H9 (cell line): ENCODE measurements around the gene KCTD19. TPM values are rescaled to one million over a fixed set of nuclear protein-coding genes. Genes with fewer than 3 reads are reported as not detected.

Source experiments
- DNase-seq: peaks from one replicate; pipeline ENCODE4 v3.0.0-alpha.2; 2017
- H2AFZ ChIP-seq: one replicate; pipeline ENCODE4 v1.6.1; 2013; ENCODE audit warnings: mild to moderate bottlenecking, low read length, control low read depth, moderate library complexity
- H2AK5ac ChIP-seq: 2 replicates; pipeline ENCODE4 v1.6.1; 2013; ENCODE audit warnings: low read length, control low read depth, mixed read lengths; ENCODE audit not compliant: insufficient read length
- H2BK120ac ChIP-seq: one replicate; pipeline ENCODE4 v1.6.1; 2013; ENCODE audit warnings: low read depth, mild to moderate bottlenecking, low read length, control low read depth, inconsistent platforms; ENCODE audit not compliant: poor library complexity, severe bottlenecking
- H2BK12ac ChIP-seq: 2 replicates; pipeline ENCODE4 v1.6.1; 2013; ENCODE audit warnings: low read length, control low read depth, mixed read lengths, low read depth; ENCODE audit not compliant: insufficient read length
- H2BK15ac ChIP-seq: 2 replicates; pipeline ENCODE4 v1.6.1; 2013; ENCODE audit warnings: low read depth, low read length, control low read depth
- H2BK20ac ChIP-seq: one replicate; pipeline ENCODE4 v1.6.1; 2013; ENCODE audit warnings: low read depth, mild to moderate bottlenecking, low read length, control low read depth, inconsistent platforms; ENCODE audit not compliant: poor library complexity, severe bottlenecking
- H2BK5ac ChIP-seq: 2 replicates; pipeline ENCODE4 v1.6.1; 2013; ENCODE audit warnings: low read length, control low read depth, mixed read lengths; ENCODE audit not compliant: insufficient read length
- H3K14ac ChIP-seq: 2 replicates; pipeline ENCODE4 v1.6.1; 2013; ENCODE audit warnings: low read length, control low read depth; ENCODE audit not compliant: insufficient read depth
- H3K18ac ChIP-seq: 2 replicates; pipeline ENCODE4 v1.6.1; 2013; ENCODE audit warnings: low read depth, mild to moderate bottlenecking, mixed read lengths, low read length, control low read depth; ENCODE audit not compliant: insufficient read length
- H3K23ac ChIP-seq: 2 replicates; pipeline ENCODE4 v1.6.1; 2013; ENCODE audit warnings: low read length, control low read depth, mixed read lengths, low read depth; ENCODE audit not compliant: insufficient read length
- H3K23me2 ChIP-seq: 2 replicates; pipeline ENCODE4 v1.6.1; 2013; ENCODE audit warnings: low read depth, mild to moderate bottlenecking, mixed read lengths, low read length, control low read depth; ENCODE audit not compliant: insufficient read length, poor library complexity, severe bottlenecking
- H3K27ac ChIP-seq: 2 replicates; pipeline ENCODE4 v1.5.1; 2013; ENCODE audit warnings: low read length, control low read depth, mixed read lengths, low read depth; ENCODE audit not compliant: insufficient read length
- H3K27me3 ChIP-seq: 2 replicates; pipeline ENCODE4 v1.6.1; 2013; ENCODE audit warnings: low read length, control low read depth, inconsistent platforms; ENCODE audit not compliant: insufficient read depth
- H3K4ac ChIP-seq: 2 replicates; pipeline ENCODE4 v1.6.1; 2013; ENCODE audit warnings: low read depth, mild to moderate bottlenecking, control low read depth, inconsistent platforms, low read length, moderate library complexity
- H3K4me1 ChIP-seq: 2 replicates; pipeline ENCODE4 v1.6.1; 2013; ENCODE audit warnings: low read length, control low read depth, inconsistent platforms; ENCODE audit not compliant: insufficient read depth
- H3K4me2 ChIP-seq: 2 replicates; pipeline ENCODE4 v1.6.1; 2013; ENCODE audit warnings: low read length, control low read depth, mixed read lengths; ENCODE audit not compliant: insufficient read length, insufficient read depth
- H3K56ac ChIP-seq: 2 replicates; pipeline ENCODE4 v1.6.1; 2013; ENCODE audit warnings: low read depth, mild to moderate bottlenecking, mixed read lengths, low read length, control low read depth; ENCODE audit not compliant: insufficient read length
- H3K79me1 ChIP-seq: 2 replicates; pipeline ENCODE4 v1.6.1; 2013; ENCODE audit warnings: low read depth, mild to moderate bottlenecking, moderate library complexity, low read length, control low read depth, inconsistent platforms; ENCODE audit not compliant: insufficient read depth, poor library complexity, severe bottlenecking
- H3K79me2 ChIP-seq: 2 replicates; pipeline ENCODE4 v1.6.1; 2013; ENCODE audit warnings: low read length, control low read depth, inconsistent platforms; ENCODE audit not compliant: insufficient read depth
- H3K9ac ChIP-seq: 2 replicates; pipeline ENCODE4 v1.6.1; 2013; ENCODE audit warnings: low read length, control low read depth, mixed read lengths; ENCODE audit not compliant: insufficient read length; ENCODE audit errors: extremely low read depth
- H3K9me3 ChIP-seq: one replicate; pipeline ENCODE4 v1.6.1; 2013; ENCODE audit warnings: low read depth, low read length, inconsistent platforms; ENCODE audit not compliant: control insufficient read depth
- H3T11ph ChIP-seq: one replicate; pipeline ENCODE4 v1.6.1; 2013; ENCODE audit warnings: mild to moderate bottlenecking, low read length, control low read depth, inconsistent platforms
- H4K20me1 ChIP-seq: one replicate; pipeline ENCODE4 v1.6.1; 2013; ENCODE audit not compliant: control insufficient read depth, insufficient read length, insufficient read depth
- H4K5ac ChIP-seq: 2 replicates; pipeline ENCODE4 v1.6.1; 2013; ENCODE audit warnings: low read depth, mild to moderate bottlenecking, mixed read lengths, low read length, control low read depth; ENCODE audit not compliant: insufficient read length
- H4K8ac ChIP-seq: replicated peaks from 2 replicates; pipeline ENCODE4 v1.6.1; 2013; ENCODE audit warnings: low read length, control low read depth, mixed read lengths, low read depth; ENCODE audit not compliant: insufficient read length
- H4K91ac ChIP-seq: 2 replicates; pipeline ENCODE4 v1.6.1; 2013; ENCODE audit warnings: low read depth, mild to moderate bottlenecking, moderate library complexity, mixed read lengths, low read length, control low read depth; ENCODE audit not compliant: insufficient read length
- H3K27ac Mint-ChIP-seq, 3 experiments: 2 replicates in 2 of 3; 3 replicates in 1 of 3; pipeline ENCODE4 v1.8.0; 2020 to 2021; ENCODE audit warnings: mixed read lengths in 3 of 3, mild to moderate bottlenecking in 1 of 3, moderate library complexity in 1 of 3
- H3K27me3 Mint-ChIP-seq: 2 replicates; pipeline ENCODE4 v1.8.0; 2021; ENCODE audit warnings: low read depth, mild to moderate bottlenecking, moderate library complexity, mixed read lengths
- H3K36me3 Mint-ChIP-seq, 3 experiments: 2 replicates in 2 of 3; 3 replicates in 1 of 3; pipeline ENCODE4 v1.8.0; 2020 to 2021; ENCODE audit warnings: low read depth in 3 of 3, mixed read lengths in 3 of 3; ENCODE audit not compliant: insufficient read depth in 1 of 3
- H3K4me1 Mint-ChIP-seq, 2 experiments: 2 replicates each; pipeline ENCODE4 v1.8.0; 2020; ENCODE audit warnings: mixed read lengths in 2 of 2
- H3K4me3 Mint-ChIP-seq, 2 experiments: 2 replicates in 1 of 2; 3 replicates in 1 of 2; pipeline ENCODE4 v1.8.0; 2020 to 2021; ENCODE audit warnings: mild to moderate bottlenecking in 2 of 2, mixed read lengths in 2 of 2, moderate library complexity in 1 of 2
- H3K9me3 Mint-ChIP-seq, 2 experiments: 2 replicates in 1 of 2; 3 replicates in 1 of 2; pipeline ENCODE4 v1.8.0; 2020; ENCODE audit warnings: mild to moderate bottlenecking in 2 of 2, mixed read lengths in 2 of 2, moderate library complexity in 1 of 2
- WGBS: extraction: QIAGEN DNeasy Blood & Tissue Kit; methylation state at CpG from one replicate; pipeline ENCODE4 v1.1.7; 2013; ENCODE audit warnings: missing lambda C conversion rate, low lambda C conversion rate, mixed read lengths; ENCODE audit not compliant: insufficient read length; ENCODE audit errors: extremely low coverage; 5-methylcytosine and 5-hydroxymethylcytosine counted together
- total RNA-seq: library from RNA; stranded (reverse); gene quantifications from 2 replicates; pipeline ENCODE4 v1.2.1, GENCODE V29; 2021
- TF ChIP-seq, protein P1 (sequence below): fragments of 200-600 bp; sonication (generic); conservative IDR thresholded peaks from 3 replicates; pipeline ENCODE4 v1.8.0; 2021; ENCODE audit warnings: antibody characterized with exemption, mild to moderate bottlenecking

The KCTD19 gene
- total RNA-seq, 1 experiment from 2014 or later: 0.13 TPM

DNA sequence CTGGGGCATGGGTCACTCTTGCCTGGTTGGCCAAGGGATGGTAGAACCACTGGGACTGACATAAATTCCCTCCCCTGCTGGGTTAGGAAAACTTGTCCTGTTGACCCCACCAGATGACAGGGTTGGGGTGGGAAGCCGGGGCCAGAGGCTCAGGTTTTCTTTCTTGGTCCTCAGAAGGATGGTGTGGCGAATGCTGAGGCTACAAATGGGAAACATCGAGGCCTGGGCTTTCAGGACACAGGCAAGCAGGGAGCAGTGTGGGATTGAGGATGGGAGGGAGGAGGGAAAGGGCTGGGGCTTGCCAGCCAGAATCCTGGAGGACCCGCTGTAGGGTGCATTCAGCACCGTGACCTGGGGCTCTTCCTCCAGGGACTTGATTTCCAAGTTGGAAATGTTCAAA lies 61.7 kb downstream of the KCTD19 start:
- H3K4me3 Mint-ChIP-seq: no peak overlapping the region
- H3K36me3 Mint-ChIP-seq: no peaks in the 10 kb centered on the region; a peak in 2 of 7 replicates
- Histone ChIP-seq H3K14ac (no peak overlapping the region), H3K79me1 (no peaks in the 10 kb centered on the region), H2AK5ac (no peak overlapping the region), H4K20me1 (no peaks in the 10 kb centered on the region), H3K4ac (no peak overlapping the region), H4K8ac (no peak overlapping the region), H4K5ac (no peak overlapping the region), H3K18ac (no peak overlapping the region), H3K9me3 (no peaks in the 10 kb centered on the region), H3K79me2 (no peaks in the 10 kb centered on the region), H2AFZ (no peak overlapping the region), H3K23me2 (no peaks in the 10 kb centered on the region), H3K4me1 (no peaks in the 10 kb centered on the region), H3K4me2 (no peak overlapping the region), H3K27me3 (no peaks in the 10 kb centered on the region; the same call in 1 of the 2 replicates), H3K56ac (no peak overlapping the region), H2BK120ac (no peak overlapping the region), H3K23ac (no peak overlapping the region), H3K27ac (no peak overlapping the region), H3T11ph (no peak overlapping the region), H2BK5ac (no peak overlapping the region), H4K91ac (no peak overlapping the region), H2BK20ac (no peak overlapping the region), H3K9ac (no peak overlapping the region), H2BK15ac (no peak overlapping the region), H2BK12ac (no peak overlapping the region)
- no peaks in the 10 kb centered on the region for H3K9me3 Mint-ChIP-seq
- H3K27me3 Mint-ChIP-seq: peaks cover 24% of the 10 kb centered on the region
- no CpG with 5 or more reads among the region's 5 CpGs for WGBS
- H3K27ac Mint-ChIP-seq: no peak overlapping the region
- TF ChIP-seq, protein P1, sequence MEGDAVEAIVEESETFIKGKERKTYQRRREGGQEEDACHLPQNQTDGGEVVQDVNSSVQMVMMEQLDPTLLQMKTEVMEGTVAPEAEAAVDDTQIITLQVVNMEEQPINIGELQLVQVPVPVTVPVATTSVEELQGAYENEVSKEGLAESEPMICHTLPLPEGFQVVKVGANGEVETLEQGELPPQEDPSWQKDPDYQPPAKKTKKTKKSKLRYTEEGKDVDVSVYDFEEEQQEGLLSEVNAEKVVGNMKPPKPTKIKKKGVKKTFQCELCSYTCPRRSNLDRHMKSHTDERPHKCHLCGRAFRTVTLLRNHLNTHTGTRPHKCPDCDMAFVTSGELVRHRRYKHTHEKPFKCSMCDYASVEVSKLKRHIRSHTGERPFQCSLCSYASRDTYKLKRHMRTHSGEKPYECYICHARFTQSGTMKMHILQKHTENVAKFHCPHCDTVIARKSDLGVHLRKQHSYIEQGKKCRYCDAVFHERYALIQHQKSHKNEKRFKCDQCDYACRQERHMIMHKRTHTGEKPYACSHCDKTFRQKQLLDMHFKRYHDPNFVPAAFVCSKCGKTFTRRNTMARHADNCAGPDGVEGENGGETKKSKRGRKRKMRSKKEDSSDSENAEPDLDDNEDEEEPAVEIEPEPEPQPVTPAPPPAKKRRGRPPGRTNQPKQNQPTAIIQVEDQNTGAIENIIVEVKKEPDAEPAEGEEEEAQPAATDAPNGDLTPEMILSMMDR: no peak
- H3K4me1 Mint-ChIP-seq: peaks cover 0 to 4% of the 10 kb centered on the region in 2 experiments; a peak in 1 of 4 replicates
- no peak for DNase-seq
